HepG2 (cell line): ENCODE results near the gene RPTOR. TPM values are rescaled to one million over a fixed set of nuclear protein-coding genes. Genes with fewer than 3 reads are reported as not detected.

Experiments used
- ATAC-seq: fragments of 200-7000 bp; cut with Tn5 transposase; 3 replicates; pipeline ENCODE4 v1.9.1; 2020; ENCODE audit warnings: mild to moderate bottlenecking, moderate library complexity
- BruUV-seq: library from RNA; stranded (reverse); fragments of 400-500 nt; replicated peaks from 2 replicates; lab custom pipeline; 2021; lab: Mats Ljungman, UMichigan
- CTCF ChIA-PET: fragments of 300-600 bp; formaldehyde crosslinking; extraction: SDS; loops from one replicate; lab custom pipeline; 2021; ENCODE audit warnings: low total read pairs, inconsistent platforms, low intra/inter-chr PET ratio; lab: Yijun Ruan, JAX
- POLR2A ChIA-PET: fragments of 350-600 bp; sonication (Branson Sonifier 250); formaldehyde crosslinking; loops from one replicate; lab custom pipeline; 2020; ENCODE audit warnings: antibody characterized with exemption, inconsistent platforms; lab: Yijun Ruan, JAX
- DNase-seq: peaks from one replicate; pipeline ENCODE4 v3.0.0-alpha.2; 2015; ENCODE audit warnings: low spot score
- FAIRE-seq: peaks from 3 replicates; lab custom pipeline; 2011; peaks lifted over from hg19 to GRCh38; lab: Jason Lieb, UNC
- H2AFZ ChIP-seq: one replicate; pipeline ENCODE4 v1.6.1; 2011; ENCODE audit warnings: low read length, inconsistent platforms
- H3K27ac ChIP-seq: fragments of 300-600 bp; 3 replicates; pipeline ENCODE4 v1.8.0; 2011; ENCODE audit warnings: mixed run types, mild to moderate bottlenecking, mixed read lengths, low read length, inconsistent platforms; ENCODE audit not compliant: insufficient read depth; ENCODE audit errors: extremely low read length
- H3K27me3 ChIP-seq, 2 experiments: fragments of 200-600 bp in 1 of 2; 2 replicates in 1 of 2; 3 replicates in 1 of 2; pipeline versions ENCODE4 v1.6.0 to v1.8.0; 2011; ENCODE audit warnings: low read length in 2 of 2, mild to moderate bottlenecking in 2 of 2, moderate library complexity in 2 of 2, inconsistent platforms in 1 of 2; ENCODE audit not compliant: insufficient read depth in 2 of 2, control insufficient read depth in 1 of 2
- H3K36me3 ChIP-seq, 2 experiments: fragments of 200-600 bp in 1 of 2; replicated peaks in 1 of 2; 2 replicates in 1 of 2; 3 replicates in 1 of 2; pipeline versions ENCODE4 v1.5.1 to v1.8.0; 2011; ENCODE audit warnings: low read length in 2 of 2, inconsistent platforms in 1 of 2; ENCODE audit not compliant: insufficient read depth in 2 of 2, control insufficient read depth in 1 of 2
- H3K4me1 ChIP-seq: 2 replicates; pipeline ENCODE4 v1.5.1; 2012; ENCODE audit warnings: low read length, inconsistent platforms; ENCODE audit not compliant: insufficient read depth
- H3K4me2 ChIP-seq: 2 replicates; pipeline ENCODE4 v1.6.0; 2011; ENCODE audit warnings: low read depth, low read length, inconsistent platforms
- H3K4me3 ChIP-seq, 3 experiments: fragments of 200-600 bp in 1 of 3; sonication (generic), shearing (Covaris generic) in 1 of 3; replicated peaks in 1 of 3; 2 replicates each; pipeline ENCODE4 v1.5.1; 2011 to 2016; ENCODE audit warnings: low read length in 3 of 3, inconsistent platforms in 2 of 3, low read depth in 2 of 3, mild to moderate bottlenecking in 2 of 3, control low read depth in 1 of 3, mixed read lengths in 1 of 3; ENCODE audit not compliant: insufficient read depth in 1 of 3
- H3K79me2 ChIP-seq: one replicate; pipeline ENCODE4 v1.6.1; 2011; ENCODE audit warnings: low read length, inconsistent platforms; ENCODE audit not compliant: insufficient read depth
- H3K9ac ChIP-seq: 2 replicates; pipeline ENCODE4 v1.6.0; 2011; ENCODE audit warnings: mild to moderate bottlenecking, low read depth, low read length, inconsistent platforms; ENCODE audit not compliant: insufficient read depth
- H3K9me3 ChIP-seq: 2 replicates; pipeline ENCODE4 v1.5.1; 2012; ENCODE audit warnings: mild to moderate bottlenecking, low read length
- H4K20me1 ChIP-seq: 2 replicates; pipeline ENCODE4 v1.6.0; 2011; ENCODE audit warnings: inconsistent platforms, mild to moderate bottlenecking, low read length, moderate library complexity; ENCODE audit not compliant: insufficient read depth
- AGO1 ChIP-seq: fragments of 200-400 bp; formaldehyde crosslinking; IDR thresholded peaks from 2 replicates; pipeline ENCODE4 v1.6.1; 2017; ENCODE audit warnings: mild to moderate bottlenecking, low read depth, low read length, moderate library complexity; ENCODE audit not compliant: poor library complexity, severe bottlenecking
- AHR ChIP-seq: IDR thresholded peaks from 2 replicates; pipeline ENCODE4 v1.6.1; 2018; ENCODE audit warnings: missing genetic modification reagents, missing compliant biosample characterization
- ARNT2 ChIP-seq: sonication (generic); formaldehyde crosslinking; IDR thresholded peaks from 2 replicates; pipeline ENCODE4 v1.8.0; 2022; ENCODE audit warnings: mild to moderate bottlenecking, low read depth, missing genetic modification reagents, moderate library complexity
- CEBPB ChIP-seq: IDR thresholded peaks from 2 replicates; pipeline ENCODE4 v1.6.1; 2011; ENCODE audit warnings: low read depth, low read length, improper control_type of control experiment, borderline replicate concordance
- GZF1 ChIP-seq: sonication (generic); formaldehyde crosslinking; IDR thresholded peaks from 2 replicates; pipeline ENCODE4 v1.5.1; 2020; ENCODE audit warnings: mild to moderate bottlenecking, missing genetic modification reagents
- WGBS: methylation state at CpG from one replicate; pipeline ENCODE4 v1.1.6; 2017; ENCODE audit warnings: low lambda C conversion rate; 5-methylcytosine and 5-hydroxymethylcytosine counted together
- in situ Hi-C: cut with HindIII; loops from 2 replicates; pipeline ENCODE4 v1.10.0; 2017; ENCODE audit warnings: low pct_unique_long_range_greater_than_20kb; ENCODE audit not compliant: extremely low pct_ligation_motif_present
- intact Hi-C: fragments of 100-400 bp; cut with micrococcal nuclease; formaldehyde crosslinking; loops from one replicate; pipeline ENCODE4 v1.10.0; 2022; ENCODE audit not compliant: unreplicated experiment
- polyA plus RNA-seq, 8 experiments: library from polyadenylated mRNA; depleted of rRNA in 3 of 8; stranded (reverse) in 7 of 8; unstranded in 1 of 8; fragments of >200 nt; fragmentation: Illumina TruSeq in 4 of 8; extraction: Trizol in 4 of 8; gene quantifications; 2 replicates each; pipeline versions ENCODE4 v1.2.1 to v1.2.3, GENCODE V29; 2011 to 2016; ENCODE audit warnings: low read depth in 4 of 8, missing spikeins in 1 of 8, mixed read lengths in 1 of 8; ENCODE audit not compliant: insufficient read depth in 1 of 8
- total RNA-seq, 5 experiments: library from RNA; depleted of rRNA; stranded (reverse); fragments of >200 nt; fragmentation: Illumina TruSeq; extraction: Trizol; gene quantifications; 2 replicates each; pipeline ENCODE4 v1.2.3, GENCODE V29; 2016; ENCODE audit warnings: low read depth in 1 of 5

Gene RPTOR
- total and polyA plus RNA-seq, 2 of the 13 experiments (the other 11 are each of a cell fraction or from before 2014, with no cell fraction given): 6.6 to 25.3 TPM

- Histone ChIP-seq H3K36me3 (peaks cover 16 to 49% of the 10 kb centered on the region in 2 experiments), H2AFZ (no peak overlapping the region), H3K27me3 (no peaks in the 10 kb centered on the region), H3K4me3 (no peak overlapping the region), H3K4me1 (no peaks in the 10 kb centered on the region), H3K4me2 (no peak overlapping the region), H3K9ac (no peak overlapping the region), H3K79me2 (no peaks in the 10 kb centered on the region), H4K20me1 (no peaks in the 10 kb centered on the region; the same call in 1 of the 2 replicates), H3K9me3 (no peaks in the 10 kb centered on the region), H3K27ac (no peak overlapping the region)
- in situ Hi-C loops: no loop called here
- FAIRE-seq (no peak), DNase-seq (no peak), ATAC-seq (no peak)
- ChIA-PET CTCF (no interaction called here), POLR2A (no interaction called here)
- no TSS peak for BruUV-seq
- no peak for TF ChIP-seq GZF1 (CRISPR knock-in tag)
- no peak for TF ChIP-seq AHR (CRISPR knock-in tag)
- peak; percentile 38; the same call in 1 of the 2 replicates for TF ChIP-seq CEBPB
- intact Hi-C loops: no loop called here
- WGBS: 99% methylated on average over 20 of the region's 20 CpGs
These were observed 229.5 kb downstream of the RPTOR start for GRCh38 chr17:80774146-80774545.

- intact Hi-C loops: no loop called here
- in situ Hi-C loops: no loop called here
- peaks cover 16 to 47% of the 10 kb centered on the region in 2 experiments for H3K36me3 ChIP-seq
- H3K79me2 ChIP-seq: no peaks in the 10 kb centered on the region
- no peak overlapping the region for H3K4me3 ChIP-seq
- no peak for DNase-seq
- BruUV-seq: no TSS peak
- no peak overlapping the region for H3K9ac ChIP-seq
- no peak overlapping the region for H3K27ac ChIP-seq
- H3K4me2 ChIP-seq: no peak overlapping the region
- WGBS: 97% methylated on average over 21 of the region's 21 CpGs
- no peaks in the 10 kb centered on the region for H3K27me3 ChIP-seq
- FAIRE-seq: no peak
- ATAC-seq: no peak
- no peaks in the 10 kb centered on the region for H3K9me3 ChIP-seq
- no peak overlapping the region for H2AFZ ChIP-seq
- ChIA-PET CTCF (no interaction called here), POLR2A (no interaction called here)
- TF ChIP-seq ARNT2 (CRISPR knock-in tag) (no peak), AGO1 (no peak)
- H4K20me1 ChIP-seq: no peaks in the 10 kb centered on the region; the same call in 1 of the 2 replicates
- H3K4me1 ChIP-seq: no peaks in the 10 kb centered on the region
These were observed 230.1 kb downstream of the RPTOR start for GRCh38 chr17:80774643-80775281.
